GM12878 (cell line): ENCODE data around the gene TMSB4X. TPM values are rescaled to one million over a fixed set of nuclear protein-coding genes. Genes with fewer than 3 reads are reported as not detected.

Experiments
- ATAC-seq: fragments of 200-7000 bp; cut with Tn5 transposase; 3 replicates; pipeline ENCODE4 v1.9.1; 2020; ENCODE audit warnings: mild to moderate bottlenecking, moderate library complexity
- BruUV-seq: library from RNA; stranded (reverse); fragments of 400-500 nt; replicated peaks from 2 replicates; lab custom pipeline; 2021; lab: Mats Ljungman, UMichigan
- CTCF ChIA-PET: fragments of 300-600 bp; sonication (Branson Sonifier 250); formaldehyde crosslinking; extraction: SDS; loops from one replicate; lab custom pipeline; 2021; ENCODE audit warnings: inconsistent platforms; lab: Yijun Ruan, JAX
- POLR2A ChIA-PET: fragments of 350-600 bp; formaldehyde crosslinking; extraction: SDS; loops from one replicate; lab custom pipeline; 2021; ENCODE audit warnings: inconsistent platforms; lab: Charles Lee
- RAD21 ChIA-PET: fragments of 300-600 bp; sonication (Branson Sonifier 250); formaldehyde crosslinking; loops from one replicate; lab custom pipeline; 2023; ENCODE audit warnings: antibody characterized with exemption; ENCODE audit not compliant: unreplicated experiment; lab: Charles Lee
- SMC1A ChIA-PET: fragments of 300-600 bp; sonication (Branson Sonifier 250); formaldehyde crosslinking; loops from one replicate; lab custom pipeline; 2023; ENCODE audit not compliant: unreplicated experiment, uncharacterized antibody; lab: Charles Lee
- DNase-seq: peaks from one replicate; pipeline ENCODE4 v3.0.0-alpha.2; 2011; ENCODE audit warnings: low read depth, low spot score
- FAIRE-seq: peaks from 3 replicates; lab custom pipeline; 2011; peaks lifted over from hg19 to GRCh38; lab: Jason Lieb, UNC
- H2AFZ ChIP-seq: 2 replicates; pipeline ENCODE4 v1.6.0; 2011; ENCODE audit warnings: low read depth, low read length, control low read depth; ENCODE audit not compliant: control insufficient read depth
- H3K27ac ChIP-seq: 2 replicates; pipeline ENCODE4 v1.5.1; 2011; ENCODE audit warnings: control low read depth; ENCODE audit not compliant: control insufficient read depth, insufficient read depth
- H3K27me3 ChIP-seq, 2 experiments: replicated peaks in 1 of 2; 2 replicates each; pipeline versions ENCODE4 v1.6.0 to v1.6.1; 2011; ENCODE audit warnings: low read length in 1 of 2; ENCODE audit not compliant: control insufficient read depth in 2 of 2, insufficient read depth in 2 of 2
- H3K36me3 ChIP-seq, 2 experiments: 2 replicates each; pipeline ENCODE4 v1.5.1; 2011; ENCODE audit warnings: low read length in 1 of 2; ENCODE audit not compliant: control insufficient read depth in 2 of 2, insufficient read depth in 2 of 2
- H3K4me1 ChIP-seq: 2 replicates; pipeline ENCODE4 v1.6.1; 2011; ENCODE audit warnings: mild to moderate bottlenecking, low read length, moderate library complexity, mixed read lengths; ENCODE audit not compliant: control insufficient read depth, insufficient read depth
- H3K4me2 ChIP-seq: 2 replicates; pipeline ENCODE4 v1.6.0; 2011; ENCODE audit warnings: control low read depth; ENCODE audit not compliant: control insufficient read depth, insufficient read depth
- H3K4me3 ChIP-seq: fragments of 200-600 bp; sonication (generic); 2 replicates; pipeline ENCODE4 v1.5.1; 2016
- H3K79me2 ChIP-seq: 2 replicates; pipeline ENCODE4 v1.6.0; 2011; ENCODE audit warnings: low read length; ENCODE audit not compliant: control insufficient read depth, insufficient read depth
- H3K9ac ChIP-seq: 2 replicates; pipeline ENCODE4 v1.8.0; 2011; ENCODE audit warnings: low read length, control low read depth, mixed read lengths; ENCODE audit not compliant: control insufficient read depth, insufficient read depth
- H3K9me3 ChIP-seq: replicated peaks from 3 replicates; pipeline ENCODE4 v1.5.1; 2011; ENCODE audit warnings: mild to moderate bottlenecking, low read length; ENCODE audit not compliant: control insufficient read depth, insufficient read depth
- H4K20me1 ChIP-seq: 2 replicates; pipeline ENCODE4 v1.6.0; 2011; ENCODE audit not compliant: control insufficient read depth, insufficient read depth
- POLR2AphosphoS5 ChIP-seq: IDR thresholded peaks from 2 replicates; pipeline ENCODE4 v1.6.1; 2011; ENCODE audit warnings: mild to moderate bottlenecking, low read length, inconsistent platforms
- WGBS: methylation state at CpG from one replicate; pipeline ENCODE4 v1.1.6; 2016; ENCODE audit warnings: low lambda C conversion rate; ENCODE audit not compliant: insufficient replicate concordance, insufficient coverage; ENCODE audit errors: missing lambda C conversion rate; 5-methylcytosine and 5-hydroxymethylcytosine counted together
- in situ Hi-C: fragments of 300-500 bp; cut with MboI; formaldehyde crosslinking; loops from 9 replicates; pipeline ENCODE4 v1.14.3; 2018; ENCODE audit warnings: mixed read lengths
- intact Hi-C: fragments of 100-400 bp; cut with micrococcal nuclease; formaldehyde crosslinking; loops from one replicate; pipeline ENCODE4 v1.14.2; 2022; ENCODE audit not compliant: unreplicated experiment
- polyA plus RNA-seq, 11 experiments: library from polyadenylated mRNA; depleted of rRNA in 4 of 11; unstranded in 6 of 11; stranded (reverse) in 5 of 11; fragments of >200 nt; fragmentation: Nextera tagmentation in 4 of 11; fragmentation: Illumina TruSeq in 1 of 11; extraction: Ambion mirVana in 4 of 11; extraction: Trizol in 1 of 11; gene quantifications; 1 replicate in 1 of 11; 2 replicates in 10 of 11; pipeline versions ENCODE4 v1.2.1 to v1.2.3, GENCODE V29; 2011 to 2016; ENCODE audit warnings: inconsistent platforms in 2 of 11, missing spikeins in 2 of 11, low read depth in 1 of 11
- total RNA-seq, 4 experiments: library from RNA; depleted of rRNA in 3 of 4; stranded (reverse); fragments of >200 nt in 3 of 4; fragmentation: Illumina TruSeq in 1 of 4; extraction: Trizol in 1 of 4; gene quantifications; 2 replicates each; pipeline versions ENCODE4 v1.2.1 to v1.2.3, GENCODE V29; 2013 to 2021
- TF ChIP-seq, protein P1 (sequence below): fragments of 450-650 bp; IDR thresholded peaks from 2 replicates; pipeline ENCODE4 v1.6.1; 2018; ENCODE audit warnings: borderline replicate concordance, mild to moderate bottlenecking; ENCODE audit not compliant: partially characterized antibody

The TMSB4X gene
- total and polyA plus RNA-seq, 10 of the 15 experiments (the other 5 are each of a cell fraction or from before 2014, with no cell fraction given), result 13,924 to 37,234 (median 23,705) TPM

DNA sequence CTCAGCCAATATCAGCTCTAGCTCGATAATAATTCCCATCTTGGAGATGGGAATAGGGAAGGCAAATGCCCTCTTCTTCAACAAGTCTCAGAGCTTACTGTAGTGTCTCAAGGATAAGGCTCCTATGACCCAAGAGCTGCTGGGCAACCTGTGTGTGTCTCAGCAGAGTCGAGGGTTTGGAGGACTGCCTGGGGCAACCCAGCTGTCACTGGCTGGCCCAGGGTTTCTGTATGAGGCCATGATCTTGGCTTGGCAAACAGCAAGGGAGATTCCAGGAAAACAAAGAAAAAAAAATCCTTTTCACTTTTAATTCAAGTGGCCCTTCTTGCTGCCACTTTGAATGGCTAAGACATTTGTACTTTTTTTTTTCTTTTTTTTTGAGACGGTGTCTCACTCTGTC is 34.4 kb downstream of the TMSB4X start:
- in situ Hi-C loops (no loop called here), intact Hi-C loops (loop anchor here (2.0 to 10.0 kb wide), 2 partner anchors 156 to 248 kb away; no protein-coding TSS in a partner anchor)
- FAIRE-seq, result no peak
- Histone ChIP-seq H4K20me1 (no peaks in the 10 kb centered on the region), H3K27me3 (no peaks in the 10 kb centered on the region), H3K4me3 (no peak overlapping the region; the same call in 1 of the 2 replicates), H2AFZ (no peak overlapping the region; the same call in 1 of the 2 replicates), H3K27ac (peak overlapping the region; percentile 91), H3K79me2 (no peaks in the 10 kb centered on the region; the same call in none of the 2 replicates), H3K4me1 (peaks cover 76% of the 10 kb centered on the region), H3K9me3 (no peaks in the 10 kb centered on the region), H3K4me2 (peak overlapping the region; percentile 93), H3K9ac (peak overlapping the region; percentile 75)
- ChIA-PET RAD21 (interaction anchor here (0.7 to 22.5 kb wide), 13 partner anchors 9 to 256 kb away, joined by 3 to 689 read pairs (median 27); partner anchors contain the start of gene TMSB4X), CTCF (interaction anchor here (1.8 to 12.2 kb wide), 7 partner anchors 13 to 479 kb away, joined by 6 to 123 read pairs (median 9); no protein-coding TSS in a partner anchor), SMC1A (interaction anchor here (1.7 to 25.1 kb wide), 10 partner anchors 11 to 479 kb away, joined by 4 to 847 read pairs (median 99); partner anchors contain the start of gene TMSB4X), POLR2A (interaction anchor here (0.6 to 17.2 kb wide), 7 partner anchors 12 to 75 kb away, joined by 3 to 280 read pairs (median 3); no protein-coding TSS in a partner anchor)
- WGBS, result 13% methylated on average over 3 of the region's 3 CpGs
- BruUV-seq, result no TSS peak
- TF ChIP-seq, protein P1, sequence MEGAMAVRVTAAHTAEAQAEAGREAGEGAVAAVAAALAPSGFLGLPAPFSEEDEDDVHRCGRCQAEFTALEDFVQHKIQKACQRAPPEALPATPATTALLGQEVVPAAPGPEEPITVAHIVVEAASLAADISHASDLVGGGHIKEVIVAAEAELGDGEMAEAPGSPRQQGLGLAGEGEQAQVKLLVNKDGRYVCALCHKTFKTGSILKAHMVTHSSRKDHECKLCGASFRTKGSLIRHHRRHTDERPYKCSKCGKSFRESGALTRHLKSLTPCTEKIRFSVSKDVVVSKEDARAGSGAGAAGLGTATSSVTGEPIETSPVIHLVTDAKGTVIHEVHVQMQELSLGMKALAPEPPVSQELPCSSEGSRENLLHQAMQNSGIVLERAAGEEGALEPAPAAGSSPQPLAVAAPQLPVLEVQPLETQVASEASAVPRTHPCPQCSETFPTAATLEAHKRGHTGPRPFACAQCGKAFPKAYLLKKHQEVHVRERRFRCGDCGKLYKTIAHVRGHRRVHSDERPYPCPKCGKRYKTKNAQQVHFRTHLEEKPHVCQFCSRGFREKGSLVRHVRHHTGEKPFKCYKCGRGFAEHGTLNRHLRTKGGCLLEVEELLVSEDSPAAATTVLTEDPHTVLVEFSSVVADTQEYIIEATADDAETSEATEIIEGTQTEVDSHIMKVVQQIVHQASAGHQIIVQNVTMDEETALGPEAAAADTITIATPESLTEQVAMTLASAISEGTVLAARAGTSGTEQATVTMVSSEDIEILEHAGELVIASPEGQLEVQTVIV, result no peak
- peak; percentile 46; the same call in 1 of the 2 replicates for TF ChIP-seq POLR2AphosphoS5
- TF ChIP-seq, all 136 proteins: peak for 1
- no peaks in the 10 kb centered on the region for H3K36me3 ChIP-seq
- peak; percentile 8; the same call in 1 of the 3 replicates for ATAC-seq
- DNase-seq, result no peak
